Ishikawa (cell line): ENCODE measurements around the gene C1orf115.

ENCODE experiments used
- CEBPB ChIP-seq: IDR thresholded peaks from 2 replicates; pipeline ENCODE4 v1.6.1; 2012
- CREB1 ChIP-seq: IDR thresholded peaks from 2 replicates; pipeline ENCODE4 v1.6.1; 2012; ENCODE audit warnings: low read depth
- EP300 ChIP-seq: IDR thresholded peaks from 2 replicates; pipeline ENCODE4 v1.6.1; 2012; ENCODE audit warnings: borderline replicate concordance
- FOXM1 ChIP-seq: IDR thresholded peaks from 2 replicates; pipeline ENCODE4 v1.6.1; 2012; ENCODE audit warnings: low read depth, borderline replicate concordance
- NFIC ChIP-seq: IDR thresholded peaks from 2 replicates; pipeline ENCODE4 v1.6.1; 2012
- RAD21 ChIP-seq: IDR thresholded peaks from 2 replicates; pipeline ENCODE4 v1.6.1; 2012; ENCODE audit warnings: low read depth
- TAF1 ChIP-seq: IDR thresholded peaks from 2 replicates; pipeline ENCODE4 v1.6.1; 2012; ENCODE audit warnings: low read depth, mild to moderate bottlenecking
- TCF12 ChIP-seq: IDR thresholded peaks from 2 replicates; pipeline ENCODE4 v1.6.1; 2012; ENCODE audit warnings: low read depth
- YY1 ChIP-seq: IDR thresholded peaks from 2 replicates; pipeline ENCODE4 v1.6.1; 2012; ENCODE audit warnings: low read depth
- ZBTB7A ChIP-seq: IDR thresholded peaks from 2 replicates; pipeline ENCODE4 v1.6.1; 2012; ENCODE audit warnings: low read depth
- TF ChIP-seq, protein P1 (sequence below): IDR thresholded peaks from 2 replicates; pipeline ENCODE4 v1.6.1; 2012; ENCODE audit warnings: low read depth, mild to moderate bottlenecking
- TF ChIP-seq, protein P2 (sequence below): IDR thresholded peaks from 2 replicates; pipeline ENCODE4 v1.6.1; 2012
- TF ChIP-seq, protein P3 (sequence below): IDR thresholded peaks from 2 replicates; pipeline ENCODE4 v1.6.1; 2012

- TF ChIP-seq NFIC (no peak), FOXM1 (no peak), EP300 (no peak), ZBTB7A (no peak), YY1 (no peak), RAD21 (no peak), CREB1 (no peak), CEBPB (no peak), TAF1 (no peak), TCF12 (no peak)
- TF ChIP-seq, protein P1, sequence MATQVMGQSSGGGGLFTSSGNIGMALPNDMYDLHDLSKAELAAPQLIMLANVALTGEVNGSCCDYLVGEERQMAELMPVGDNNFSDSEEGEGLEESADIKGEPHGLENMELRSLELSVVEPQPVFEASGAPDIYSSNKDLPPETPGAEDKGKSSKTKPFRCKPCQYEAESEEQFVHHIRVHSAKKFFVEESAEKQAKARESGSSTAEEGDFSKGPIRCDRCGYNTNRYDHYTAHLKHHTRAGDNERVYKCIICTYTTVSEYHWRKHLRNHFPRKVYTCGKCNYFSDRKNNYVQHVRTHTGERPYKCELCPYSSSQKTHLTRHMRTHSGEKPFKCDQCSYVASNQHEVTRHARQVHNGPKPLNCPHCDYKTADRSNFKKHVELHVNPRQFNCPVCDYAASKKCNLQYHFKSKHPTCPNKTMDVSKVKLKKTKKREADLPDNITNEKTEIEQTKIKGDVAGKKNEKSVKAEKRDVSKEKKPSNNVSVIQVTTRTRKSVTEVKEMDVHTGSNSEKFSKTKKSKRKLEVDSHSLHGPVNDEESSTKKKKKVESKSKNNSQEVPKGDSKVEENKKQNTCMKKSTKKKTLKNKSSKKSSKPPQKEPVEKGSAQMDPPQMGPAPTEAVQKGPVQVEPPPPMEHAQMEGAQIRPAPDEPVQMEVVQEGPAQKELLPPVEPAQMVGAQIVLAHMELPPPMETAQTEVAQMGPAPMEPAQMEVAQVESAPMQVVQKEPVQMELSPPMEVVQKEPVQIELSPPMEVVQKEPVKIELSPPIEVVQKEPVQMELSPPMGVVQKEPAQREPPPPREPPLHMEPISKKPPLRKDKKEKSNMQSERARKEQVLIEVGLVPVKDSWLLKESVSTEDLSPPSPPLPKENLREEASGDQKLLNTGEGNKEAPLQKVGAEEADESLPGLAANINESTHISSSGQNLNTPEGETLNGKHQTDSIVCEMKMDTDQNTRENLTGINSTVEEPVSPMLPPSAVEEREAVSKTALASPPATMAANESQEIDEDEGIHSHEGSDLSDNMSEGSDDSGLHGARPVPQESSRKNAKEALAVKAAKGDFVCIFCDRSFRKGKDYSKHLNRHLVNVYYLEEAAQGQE, result no peak
- TF ChIP-seq, protein P2, sequence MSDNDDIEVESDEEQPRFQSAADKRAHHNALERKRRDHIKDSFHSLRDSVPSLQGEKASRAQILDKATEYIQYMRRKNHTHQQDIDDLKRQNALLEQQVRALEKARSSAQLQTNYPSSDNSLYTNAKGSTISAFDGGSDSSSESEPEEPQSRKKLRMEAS, result no peak
- TF ChIP-seq, protein P3, sequence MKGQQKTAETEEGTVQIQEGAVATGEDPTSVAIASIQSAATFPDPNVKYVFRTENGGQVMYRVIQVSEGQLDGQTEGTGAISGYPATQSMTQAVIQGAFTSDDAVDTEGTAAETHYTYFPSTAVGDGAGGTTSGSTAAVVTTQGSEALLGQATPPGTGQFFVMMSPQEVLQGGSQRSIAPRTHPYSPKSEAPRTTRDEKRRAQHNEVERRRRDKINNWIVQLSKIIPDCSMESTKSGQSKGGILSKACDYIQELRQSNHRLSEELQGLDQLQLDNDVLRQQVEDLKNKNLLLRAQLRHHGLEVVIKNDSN, result no peak
These were observed 5.3 kb downstream of the C1orf115 start for GRCh38 chr1:220695426-220695825.
